GM20000 (cell line): ENCODE measurements around the gene BPIFB6.

Experiments
- DNase-seq: peaks from one replicate; pipeline ENCODE4 v3.0.0; 2012; ENCODE audit warnings: low spot score
- TF ChIP-seq, protein P1 (sequence below): IDR thresholded peaks from 2 replicates; pipeline ENCODE4 v1.5.1; 2012; ENCODE audit warnings: mild to moderate bottlenecking, control low read depth; ENCODE audit errors: extremely low read depth, missing control alignments

Gene BPIFB6

DNA sequence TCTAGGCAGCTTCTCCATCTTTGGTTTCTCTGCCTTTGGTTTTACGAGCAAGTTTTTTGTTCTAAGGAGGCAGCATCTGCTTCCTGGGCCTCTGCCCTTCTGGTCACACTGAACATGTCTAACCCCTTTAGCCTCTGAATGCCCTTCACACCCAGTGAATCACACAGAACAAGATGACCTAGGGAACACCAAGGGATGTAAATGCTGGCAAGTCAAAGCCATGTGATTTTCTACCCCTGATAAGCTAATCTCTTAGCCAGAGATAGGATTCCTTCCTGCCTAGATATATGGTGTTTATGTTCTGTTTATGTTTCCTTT lies 7.2 kb upstream of the BPIFB6 start:
- DNase-seq: no peak
- TF ChIP-seq, protein P1, sequence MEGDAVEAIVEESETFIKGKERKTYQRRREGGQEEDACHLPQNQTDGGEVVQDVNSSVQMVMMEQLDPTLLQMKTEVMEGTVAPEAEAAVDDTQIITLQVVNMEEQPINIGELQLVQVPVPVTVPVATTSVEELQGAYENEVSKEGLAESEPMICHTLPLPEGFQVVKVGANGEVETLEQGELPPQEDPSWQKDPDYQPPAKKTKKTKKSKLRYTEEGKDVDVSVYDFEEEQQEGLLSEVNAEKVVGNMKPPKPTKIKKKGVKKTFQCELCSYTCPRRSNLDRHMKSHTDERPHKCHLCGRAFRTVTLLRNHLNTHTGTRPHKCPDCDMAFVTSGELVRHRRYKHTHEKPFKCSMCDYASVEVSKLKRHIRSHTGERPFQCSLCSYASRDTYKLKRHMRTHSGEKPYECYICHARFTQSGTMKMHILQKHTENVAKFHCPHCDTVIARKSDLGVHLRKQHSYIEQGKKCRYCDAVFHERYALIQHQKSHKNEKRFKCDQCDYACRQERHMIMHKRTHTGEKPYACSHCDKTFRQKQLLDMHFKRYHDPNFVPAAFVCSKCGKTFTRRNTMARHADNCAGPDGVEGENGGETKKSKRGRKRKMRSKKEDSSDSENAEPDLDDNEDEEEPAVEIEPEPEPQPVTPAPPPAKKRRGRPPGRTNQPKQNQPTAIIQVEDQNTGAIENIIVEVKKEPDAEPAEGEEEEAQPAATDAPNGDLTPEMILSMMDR: no peak

GRCh38 chr20:33024609-33025317 lies 6.7 kb upstream of the BPIFB6 start:
- TF ChIP-seq, protein P1: no peak
- DNase-seq: no peak

GRCh38 chr20:33025318-33025876 lies 6.1 kb upstream of the BPIFB6 start:
- TF ChIP-seq, protein P1: no peak
- DNase-seq: no peak

GRCh38 chr20:33026072-33026778 lies 5.2 kb upstream of the BPIFB6 start:
- DNase-seq: no peak
- TF ChIP-seq, protein P1: no peak

- TF ChIP-seq, protein P1: no peak
- DNase-seq: no peak
Observed at GRCh38 chr20:33026779-33027759, 4.4 kb upstream of the BPIFB6 start.

- TF ChIP-seq, protein P1: no peak
- no peak for DNase-seq
Observed at GRCh38 chr20:33027769-33028751, 3.4 kb upstream of the BPIFB6 start.
